Stimulated activated CD4-positive, alpha-beta T cell treated with anti-CD3 and anti-CD28 coated beads, Interleukin-2, amount 100 ng/mL, for 24 hours (primary cell): Measurements from ENCODE around the gene NRL.

Experiments used
- DNase-seq, 2 donors: peaks; one replicate each; pipeline ENCODE4 v3.0.0-alpha.2; 2020

Gene NRL

GRCh38 chr14:24114532-24115421 is at the start of gene NRL, which contains the start of gene DCAF11:
TSS of gene NRL (minus strand) at chr14:24114949. CDS start at chr14:24082848, 32,101 bp downstream.
TSS of gene DCAF11 (plus strand) at chr14:24114777. CDS start at chr14:24115595, 818 bp downstream.
- DNase-seq, result peak; percentile 97 to 98

GRCh38 chr14:24162093-24162492 is 47.3 kb upstream of the NRL start:
- peak; percentile 26 to 44 for DNase-seq

- peak; percentile 98 to 99 for DNase-seq
These were observed 46.4 kb upstream of the NRL start, which contains the start of gene IRF9 for GRCh38 chr14:24160850-24161804. TSS of gene IRF9 (plus strand) at chr14:24161265. CDS start at chr14:24162145, 880 bp downstream.

- no peak for DNase-seq
These were observed 45.7 kb upstream of the NRL start for GRCh38 chr14:24160499-24160849.

DNA sequence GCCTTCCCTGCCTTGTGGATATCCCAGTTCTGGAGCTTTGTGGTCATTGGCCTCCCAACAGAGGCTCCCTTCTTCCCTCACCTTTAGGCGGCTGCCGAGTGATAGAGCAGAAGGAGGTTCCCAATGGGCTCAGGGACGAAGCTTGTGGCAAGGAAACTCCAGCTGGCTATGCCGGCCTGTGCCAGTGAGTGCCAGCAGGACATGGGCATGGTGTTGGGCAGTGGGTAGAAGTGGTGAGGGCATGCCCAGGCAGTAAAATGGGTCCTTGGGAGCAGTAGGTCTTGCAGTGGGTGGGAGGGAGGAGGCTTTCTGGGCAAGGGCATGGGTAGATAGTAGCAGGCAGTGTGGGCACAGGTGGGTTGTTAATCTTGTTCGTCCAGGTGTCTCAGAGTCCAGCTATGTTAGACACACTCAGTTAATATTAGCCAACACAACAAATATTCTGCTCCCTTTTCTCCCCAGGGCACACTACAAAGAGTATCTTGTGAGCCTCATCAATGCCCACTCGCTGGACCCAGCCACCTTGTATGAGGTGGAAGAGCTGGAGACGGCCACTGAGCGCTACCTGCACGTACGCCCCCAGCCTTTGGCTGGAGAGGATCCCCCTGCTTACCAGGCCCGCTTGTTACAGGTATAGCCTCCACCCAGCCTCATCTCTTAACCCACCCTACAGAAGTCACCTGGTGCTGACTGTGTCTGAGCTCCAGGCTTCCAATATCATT is 45.2 kb upstream of the NRL start:
- DNase-seq, result no peak

DNA sequence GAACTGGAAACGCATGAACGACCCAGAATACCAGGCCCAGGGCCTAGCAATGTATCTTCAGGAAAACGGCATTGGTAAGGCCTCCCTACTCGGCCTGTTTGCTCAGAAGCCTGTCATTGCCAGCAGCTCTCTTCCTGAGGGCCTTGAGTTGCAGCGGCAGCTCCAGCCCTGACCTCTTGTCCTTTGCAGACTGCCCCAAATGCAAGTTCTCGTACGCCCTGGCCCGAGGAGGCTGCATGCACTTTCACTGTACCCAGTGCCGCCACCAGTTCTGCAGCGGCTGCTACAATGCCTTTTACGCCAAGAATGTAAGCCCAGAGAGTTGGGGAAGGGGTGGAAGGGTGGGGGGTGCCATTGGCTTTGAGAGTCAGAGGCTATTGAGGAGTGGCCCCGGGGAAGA is 42.6 kb upstream of the NRL start:
- DNase-seq, result no peak

- DNase-seq, result no peak
These were observed 42.1 kb upstream of the NRL start for GRCh38 chr14:24156840-24157239.

- no peak for DNase-seq
These were observed 40.4 kb upstream of the NRL start for GRCh38 chr14:24155100-24155499.

DNA sequence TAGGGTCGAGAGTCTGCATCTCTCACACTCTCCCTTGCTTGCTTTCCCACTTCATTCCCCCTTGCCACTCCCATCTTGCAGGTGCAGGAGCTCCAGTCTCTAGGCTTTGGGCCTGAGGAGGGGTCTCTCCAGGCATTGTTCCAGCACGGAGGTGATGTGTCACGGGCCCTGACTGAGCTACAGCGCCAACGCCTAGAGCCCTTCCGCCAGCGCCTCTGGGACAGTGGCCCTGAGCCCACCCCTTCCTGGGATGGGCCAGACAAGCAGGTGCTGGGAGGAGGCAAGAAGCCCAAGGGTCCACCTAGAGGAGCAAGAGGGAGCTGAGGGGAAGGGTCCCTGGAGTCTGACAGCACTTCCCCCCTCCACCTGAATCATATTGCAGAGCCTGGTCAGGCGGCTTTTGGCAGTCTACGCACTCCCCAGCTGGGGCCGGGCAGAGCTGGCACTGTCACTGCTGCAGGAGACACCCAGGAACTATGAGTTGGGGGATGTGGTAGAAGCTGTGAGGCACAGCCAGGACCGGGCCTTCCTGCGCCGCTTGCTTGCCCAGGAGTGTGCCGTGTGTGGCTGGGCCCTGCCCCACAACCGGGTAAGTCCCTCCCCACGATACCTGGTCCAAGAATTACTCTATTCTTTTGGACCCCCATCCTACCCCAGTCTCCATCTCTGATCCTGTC is 36.8 kb upstream of the NRL start:
- DNase-seq, result no peak

- no peak for DNase-seq
These were observed 36.2 kb upstream of the NRL start for GRCh38 chr14:24150993-24151392.

DNA sequence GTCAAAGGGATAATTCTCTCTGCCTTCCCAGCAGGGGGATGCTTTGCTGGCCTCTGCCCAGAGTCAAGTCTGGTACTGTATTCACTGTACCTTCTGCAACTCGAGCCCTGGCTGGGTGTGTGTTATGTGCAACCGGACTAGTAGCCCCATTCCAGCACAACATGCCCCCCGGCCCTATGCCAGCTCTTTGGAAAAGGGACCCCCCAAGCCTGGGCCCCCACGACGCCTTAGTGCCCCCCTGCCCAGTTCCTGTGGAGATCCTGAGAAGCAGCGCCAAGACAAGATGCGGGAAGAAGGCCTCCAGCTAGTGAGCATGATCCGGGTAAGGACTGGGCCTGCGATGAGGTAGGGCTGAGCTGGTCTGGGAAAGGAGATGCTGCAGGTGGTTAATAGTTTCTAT is 35.8 kb upstream of the NRL start:
- DNase-seq, result no peak

DNA sequence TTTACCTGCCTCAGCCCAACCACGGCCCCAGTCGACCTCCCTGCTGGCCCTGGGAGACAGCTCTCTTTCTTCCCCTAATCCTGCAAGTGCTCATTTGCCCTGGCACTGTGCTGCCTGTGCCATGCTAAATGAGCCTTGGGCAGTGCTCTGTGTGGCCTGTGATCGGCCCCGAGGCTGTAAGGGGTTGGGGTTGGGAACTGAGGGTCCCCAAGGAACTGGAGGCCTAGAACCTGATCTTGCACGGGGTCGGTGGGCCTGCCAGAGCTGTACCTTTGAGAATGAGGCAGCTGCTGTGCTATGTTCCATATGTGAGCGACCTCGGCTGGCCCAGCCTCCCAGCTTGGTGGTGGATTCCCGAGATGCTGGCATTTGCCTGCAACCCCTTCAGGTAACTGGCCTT is 35.3 kb upstream of the NRL start:
- DNase-seq, result no peak

- no peak for DNase-seq
These were observed 34.7 kb upstream of the NRL start for GRCh38 chr14:24149302-24149969.

DNA sequence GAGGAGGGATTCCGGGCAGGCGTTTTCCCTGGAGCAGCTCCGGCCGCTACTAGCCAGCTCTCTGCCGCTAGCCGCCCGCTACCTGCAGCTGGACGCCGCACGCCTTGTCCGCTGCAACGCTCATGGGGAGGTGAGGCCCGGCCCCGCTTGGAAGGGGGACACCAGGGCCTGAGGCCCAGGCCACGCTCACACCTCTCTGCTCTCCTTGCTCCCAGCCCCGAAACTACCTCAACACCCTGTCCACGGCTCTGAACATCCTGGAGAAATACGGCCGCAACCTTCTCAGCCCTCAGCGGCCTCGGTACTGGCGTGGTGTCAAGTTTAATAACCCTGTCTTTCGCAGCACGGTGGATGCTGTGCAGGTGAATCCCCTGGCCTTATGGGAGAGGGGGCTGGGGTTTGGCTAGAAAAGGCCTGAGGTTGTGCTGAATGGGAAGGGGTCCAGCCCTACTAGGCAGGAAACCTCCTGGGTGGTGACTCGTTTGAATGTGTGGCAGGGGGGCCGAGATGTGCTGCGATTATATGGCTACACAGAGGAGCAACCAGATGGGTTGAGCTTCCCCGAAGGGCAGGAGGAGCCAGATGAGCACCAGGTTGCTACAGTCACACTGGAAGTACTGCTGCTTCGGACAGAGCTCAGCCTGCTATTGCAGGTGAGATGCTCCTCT is 33.1 kb upstream of the NRL start:
- DNase-seq, result no peak

GRCh38 chr14:24146978-24147760 is 32.4 kb upstream of the NRL start, which contains the start of gene RNF31:
TSS of gene RNF31 (plus strand) at chr14:24147498. CDS start at chr14:24147699, 201 bp downstream.
- peak; percentile 98 for DNase-seq

DNA sequence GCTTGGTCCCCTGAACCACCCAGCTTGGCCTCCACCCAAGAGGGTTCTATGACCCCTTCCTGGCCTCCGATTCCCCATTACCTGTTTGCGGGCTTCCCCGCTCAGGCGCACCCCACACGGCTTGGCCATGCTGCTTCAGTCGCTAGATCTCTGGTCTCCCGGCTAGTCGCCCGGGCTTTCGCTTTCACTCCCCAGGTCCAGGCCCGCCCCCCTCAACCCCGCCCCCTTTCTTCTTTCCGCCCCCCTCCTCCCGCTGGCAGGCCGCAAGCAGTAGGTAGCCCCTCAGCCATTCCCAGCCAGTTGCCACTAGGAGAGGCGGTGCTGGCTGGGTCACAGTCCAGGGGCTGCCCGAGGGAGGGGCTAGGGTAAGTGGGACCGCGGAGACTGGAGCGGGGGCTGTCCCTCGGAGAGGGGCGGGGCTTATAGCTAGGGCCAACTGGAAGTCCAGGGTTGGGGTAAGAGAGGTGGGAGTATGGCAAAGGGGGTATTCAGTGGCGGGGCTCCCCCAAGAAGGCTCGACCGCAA is 31.8 kb upstream of the NRL start, which contains the start of gene PSME2:
TSS of gene PSME2 (minus strand) at position 158 of the 525 bp plus-strand sequence. CDS start at position 129, 29 bp downstream.
- DNase-seq, result peak; percentile 89 to 93

- DNase-seq, result peak in 1 of 2 donors; percentile 14
These were observed 31.1 kb upstream of the NRL start for GRCh38 chr14:24145690-24146452.

- no peak for DNase-seq
These were observed 30.5 kb upstream of the NRL start for GRCh38 chr14:24145219-24145618.

DNA sequence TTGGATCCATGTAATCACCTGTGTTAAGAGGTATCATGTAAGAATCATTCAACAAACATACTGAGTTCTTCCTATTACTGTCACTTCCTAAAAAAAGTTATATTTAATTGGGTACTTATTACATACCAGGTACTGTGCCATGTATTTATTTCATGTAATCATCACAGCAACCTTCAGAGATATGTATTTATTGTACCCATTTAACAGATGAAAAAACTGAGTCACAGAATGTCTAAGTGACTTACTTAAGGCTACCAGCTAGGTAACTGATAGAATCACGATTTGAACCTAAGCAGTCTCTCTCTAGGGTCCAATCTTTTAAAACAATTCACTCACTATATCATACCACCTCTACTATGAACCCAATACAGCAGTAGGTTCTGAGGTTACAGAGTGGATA is 29.7 kb upstream of the NRL start:
- DNase-seq, result no peak
